ENCODE measurements around the gene R3HDM1. TPM values are rescaled to one million over a fixed set of nuclear protein-coding genes. Genes with fewer than 3 reads are reported as not detected.

Gene R3HDM1
- total RNA-seq, 4 donors from 2014 or later: 24.0 to 40.4 (median 30.4) TPM

- Histone ChIP-seq H3K9me3 (no peaks in the 10 kb centered on the region), H3K27me3 (no peaks in the 10 kb centered on the region), H3K27ac (no peak overlapping the region), H3K36me3 (no peaks in the 10 kb centered on the region), H3K4me3 (replicated peaks in 1 of 3) (no peak overlapping the region), H3K4me1 (no peaks in the 10 kb centered on the region)
- DNase-seq: no peak
- intact Hi-C loops (cut with DNase I): no loop called here
- TF ChIP-seq CTCF (IDR thresholded peaks at IDR 0.05) (no peak), POLR2A (IDR thresholded peaks at IDR 0.05) (no peak)
- WGBS, 2 donors: 87 to 93% methylated on average over 1 of the region's 1 CpG
These were observed 26.5 kb upstream of the R3HDM1 start for GRCh38 chr2:135504811-135505210.

GRCh38 chr2:135510577-135510976 lies 20.7 kb upstream of the R3HDM1 start:
- no peaks in the 10 kb centered on the region for H3K4me1 ChIP-seq
- 93 to 99% methylated on average over 5 of the region's 5 CpGs for WGBS, 2 donors

GRCh38 chr2:135512099-135512498 lies 19.2 kb upstream of the R3HDM1 start:
- Histone ChIP-seq H3K27ac (no peak overlapping the region), H3K36me3 (no peaks in the 10 kb centered on the region), H3K27me3 (no peaks in the 10 kb centered on the region), H3K9me3 (no peaks in the 10 kb centered on the region), H3K4me3 (replicated peaks in 1 of 3) (no peak overlapping the region), H3K4me1 (no peaks in the 10 kb centered on the region)
- DNase-seq: no peak
- 97 to 98% methylated on average over 2 of the region's 2 CpGs for WGBS, 2 donors
- no peak for TF ChIP-seq POLR2A (IDR thresholded peaks at IDR 0.05)
- no peak for TF ChIP-seq CTCF (IDR thresholded peaks at IDR 0.05)
- intact Hi-C loops (cut with DNase I): no loop called here

More at GRCh38 chr2:135510577-135510976, 20.7 kb upstream of the R3HDM1 start:
- Histone ChIP-seq H3K9me3 (no peaks in the 10 kb centered on the region), H3K27me3 (no peaks in the 10 kb centered on the region), H3K4me3 (replicated peaks in 1 of 3) (no peak overlapping the region), H3K36me3 (no peaks in the 10 kb centered on the region), H3K27ac (no peak overlapping the region)
- TF ChIP-seq CTCF (IDR thresholded peaks at IDR 0.05): no peak
- no peak for TF ChIP-seq POLR2A (IDR thresholded peaks at IDR 0.05)
- intact Hi-C loops (cut with DNase I): no loop called here
- DNase-seq: no peak

- 95 to 100% methylated on average over 1 of the region's 1 CpG for WGBS, 2 donors
- peaks cover 0 to 6% of the 10 kb centered on the region in 2 donors for H3K4me1 ChIP-seq
- H3K27ac ChIP-seq: no peak overlapping the region
- no peak for DNase-seq
- intact Hi-C loops (cut with DNase I): no loop called here
- no peaks in the 10 kb centered on the region for H3K9me3 ChIP-seq
- no peaks in the 10 kb centered on the region for H3K36me3 ChIP-seq
- no peaks in the 10 kb centered on the region for H3K27me3 ChIP-seq
- no peak overlapping the region for H3K4me3 ChIP-seq (replicated peaks in 1 of 3)
- no peak for TF ChIP-seq CTCF (IDR thresholded peaks at IDR 0.05)
- no peak for TF ChIP-seq POLR2A (IDR thresholded peaks at IDR 0.05)
These were observed 5.5 kb upstream of the R3HDM1 start for GRCh38 chr2:135525786-135526185.

- DNase-seq: no peak
- Histone ChIP-seq H3K4me1 (peaks cover 8 to 11% of the 10 kb centered on the region in 2 donors), H3K4me3 (replicated peaks in 1 of 3) (no peak overlapping the region), H3K27me3 (no peaks in the 10 kb centered on the region), H3K27ac (no peak overlapping the region), H3K36me3 (no peaks in the 10 kb centered on the region), H3K9me3 (no peaks in the 10 kb centered on the region)
- intact Hi-C loops (cut with DNase I): no loop called here
- TF ChIP-seq POLR2A (IDR thresholded peaks at IDR 0.05): no peak
- no peak for TF ChIP-seq CTCF (IDR thresholded peaks at IDR 0.05)
- WGBS, 2 donors: 94 to 96% methylated on average over 3 of the region's 3 CpGs
These were observed 3.3 kb upstream of the R3HDM1 start for GRCh38 chr2:135528006-135528405.

All from thyroid gland (tissue), 4 donors.